SK-N-SH treated with all-trans-retinoic acid at 6 μM for 48 hours (cell line): ENCODE data around the gene SCCPDH.

Experiments used
- ATAC-seq: fragments of 200-7000 bp; cut with Tn5 transposase; 3 replicates; pipeline ENCODE4 v1.9.1; 2020; ENCODE audit warnings: mild to moderate bottlenecking, moderate library complexity
- ARNTL ChIP-seq: fragments of 450-650 bp; formaldehyde crosslinking; IDR thresholded peaks from 2 replicates; pipeline ENCODE4 v1.5.0; 2020; ENCODE audit warnings: low read depth, mild to moderate bottlenecking, moderate library complexity, borderline replicate concordance
- BACH2 ChIP-seq: fragments of 250-450 bp; sonication (Bioruptor Pico); IDR thresholded peaks from 2 replicates; pipeline ENCODE4 v1.9.0; 2021; ENCODE audit warnings: mild to moderate bottlenecking, borderline replicate concordance
- CREB5 ChIP-seq: fragments of 250-450 bp; sonication (Bioruptor Pico); IDR thresholded peaks from 2 replicates; pipeline ENCODE4 v1.5.1; 2020; ENCODE audit warnings: low read depth, mild to moderate bottlenecking, moderate library complexity
- CSDC2 ChIP-seq: fragments of 250-450 bp; sonication (Bioruptor Pico); IDR thresholded peaks from 2 replicates; pipeline ENCODE4 v1.5.0; 2020; ENCODE audit warnings: mild to moderate bottlenecking, moderate library complexity
- CSRNP3 ChIP-seq: fragments of 250-450 bp; sonication (Bioruptor Pico); IDR thresholded peaks from 2 replicates; pipeline ENCODE4 v1.5.1; 2021; ENCODE audit warnings: mild to moderate bottlenecking, moderate library complexity
- GLIS3 ChIP-seq: fragments of 250-450 bp; sonication (Bioruptor Pico); IDR thresholded peaks from 2 replicates; pipeline ENCODE4 v1.5.0; 2020; ENCODE audit warnings: mild to moderate bottlenecking, moderate library complexity
- OSR1 ChIP-seq: fragments of 250-450 bp; sonication (Bioruptor Pico); IDR thresholded peaks from 2 replicates; pipeline ENCODE4 v1.8.0; 2022; ENCODE audit warnings: moderate library complexity, mild to moderate bottlenecking, inconsistent platforms
- PATZ1 ChIP-seq: fragments of 250-450 bp; sonication (Bioruptor Pico); IDR thresholded peaks from 2 replicates; pipeline ENCODE4 v1.8.0; 2020; ENCODE audit warnings: mild to moderate bottlenecking, moderate library complexity, borderline replicate concordance
- PPARA ChIP-seq: fragments of 250-450 bp; sonication (Bioruptor Pico); IDR thresholded peaks from 2 replicates; pipeline ENCODE4 v1.5.0; 2020; ENCODE audit warnings: mild to moderate bottlenecking, borderline replicate concordance
- RARB ChIP-seq: fragments of 250-450 bp; sonication (Bioruptor Pico); IDR thresholded peaks from 2 replicates; pipeline ENCODE4 v1.8.0; 2021; ENCODE audit warnings: mild to moderate bottlenecking, moderate library complexity
- TCF4 ChIP-seq: fragments of 250-450 bp; sonication (Bioruptor Pico); IDR thresholded peaks from 2 replicates; pipeline ENCODE4 v1.8.0; 2021; ENCODE audit warnings: mild to moderate bottlenecking, moderate library complexity, borderline replicate concordance
- TOX ChIP-seq: fragments of 250-450 bp; sonication (Bioruptor Pico); IDR thresholded peaks from 2 replicates; pipeline ENCODE4 v1.8.0; 2021; ENCODE audit warnings: mild to moderate bottlenecking, moderate library complexity, borderline replicate concordance
- TSHZ2 ChIP-seq: fragments of 250-450 bp; sonication (Bioruptor Pico); IDR thresholded peaks from 2 replicates; pipeline ENCODE4 v1.5.0; 2020; ENCODE audit warnings: mild to moderate bottlenecking, moderate library complexity
- ZC3H10 ChIP-seq: fragments of 250-450 bp; sonication (Bioruptor Pico); IDR thresholded peaks from 2 replicates; pipeline ENCODE4 v1.5.1; 2021; ENCODE audit warnings: mild to moderate bottlenecking, moderate library complexity
- ZFP3 ChIP-seq: fragments of 250-450 bp; sonication (Bioruptor Pico); IDR thresholded peaks from 2 replicates; pipeline ENCODE4 v1.5.0; 2020; ENCODE audit warnings: mild to moderate bottlenecking, moderate library complexity
- ZFP30 ChIP-seq: fragments of 450-650 bp; formaldehyde crosslinking; IDR thresholded peaks from 2 replicates; pipeline ENCODE4 v1.5.0; 2022; ENCODE audit warnings: mild to moderate bottlenecking, moderate library complexity
- ZNF565 ChIP-seq: fragments of 450-650 bp; formaldehyde crosslinking; conservative IDR thresholded peaks from 2 replicates; pipeline ENCODE4 v1.5.0; 2020; ENCODE audit warnings: low read depth, mild to moderate bottlenecking, moderate library complexity
- ZNF70 ChIP-seq: fragments of 450-650 bp; formaldehyde crosslinking; IDR thresholded peaks from 2 replicates; pipeline ENCODE4 v1.5.0; 2020; ENCODE audit warnings: mild to moderate bottlenecking, moderate library complexity
- ZNF8 ChIP-seq: fragments of 450-650 bp; formaldehyde crosslinking; IDR thresholded peaks from 2 replicates; pipeline ENCODE4 v1.5.0; 2020; ENCODE audit warnings: mild to moderate bottlenecking, moderate library complexity

Gene SCCPDH

DNA sequence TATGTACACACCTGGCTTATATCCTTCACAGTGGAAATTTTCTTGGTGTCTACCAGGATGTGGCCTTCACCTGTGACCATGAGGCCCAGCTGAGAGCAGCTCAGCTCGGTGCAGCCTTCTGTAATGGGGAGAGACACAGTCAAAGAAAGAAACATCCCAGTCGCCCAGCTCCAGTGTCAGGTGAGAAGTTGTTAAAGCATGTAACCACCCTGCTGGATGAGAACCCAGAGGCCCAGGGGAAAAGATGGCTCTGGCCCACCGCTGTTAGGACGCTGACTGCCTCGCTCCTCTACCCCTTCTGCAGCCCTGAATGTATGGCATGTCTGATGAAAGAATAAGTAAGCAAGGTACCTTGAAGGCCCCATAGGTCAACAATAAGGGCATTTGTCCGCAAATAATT lies 52.7 kb downstream of the SCCPDH start (continued):
- TF ChIP-seq ZFP30 (CRISPR knock-in tag) = no peak
- TF ChIP-seq TCF4 (CRISPR knock-in tag) = no peak
- no peak for TF ChIP-seq CSDC2
- TF ChIP-seq PATZ1 = no peak
- TF ChIP-seq TOX (CRISPR knock-in tag) = no peak

- TF ChIP-seq ZFP3 (CRISPR knock-in tag) = no peak
- TF ChIP-seq, all 23 proteins: peak for 0
- ATAC-seq = no peak
Observed at GRCh38 chr1:246778663-246779062, 54.5 kb downstream of the SCCPDH start.

DNA sequence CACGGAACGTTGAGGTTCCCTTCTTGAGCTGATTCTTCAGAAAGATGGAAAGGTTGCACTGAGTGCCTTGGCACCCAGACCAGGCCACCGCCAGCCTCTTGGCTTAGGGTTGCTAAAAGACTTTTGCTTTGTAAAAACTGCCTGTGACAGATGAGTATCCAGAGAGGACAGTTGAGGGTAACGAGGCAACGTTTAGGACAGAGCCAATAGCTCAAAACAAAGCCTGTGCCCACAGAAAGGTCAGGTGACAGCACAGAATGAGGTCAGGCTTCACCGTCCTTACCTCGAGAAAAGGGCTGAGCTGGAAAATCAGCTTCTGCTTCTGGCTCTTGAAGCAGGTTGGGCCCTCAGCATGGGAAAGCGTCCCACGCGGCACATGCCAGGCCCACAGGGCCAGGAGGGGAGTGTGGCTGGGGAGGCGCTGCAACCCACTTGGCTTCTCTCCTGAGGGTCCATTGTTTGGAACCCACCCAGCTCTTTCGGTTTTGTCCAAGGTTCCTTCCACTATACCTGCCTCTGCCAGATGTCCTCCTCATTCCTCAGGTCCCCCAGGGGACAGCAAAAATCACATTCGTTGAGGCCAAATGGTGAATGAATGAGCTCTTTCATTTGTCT lies 55.5 kb downstream of the SCCPDH start:
- no peak for TF ChIP-seq ZFP30 (CRISPR knock-in tag)
- no peak for TF ChIP-seq TSHZ2 (CRISPR knock-in tag)
- TF ChIP-seq PPARA (CRISPR knock-in tag) = no peak
- no peak for TF ChIP-seq TOX (CRISPR knock-in tag)
- no peak for TF ChIP-seq ARNTL (CRISPR knock-in tag)
- TF ChIP-seq ZNF70 = no peak
- no peak for TF ChIP-seq BACH2 (CRISPR knock-in tag)
- TF ChIP-seq TCF4 (CRISPR knock-in tag) = no peak
- no peak for TF ChIP-seq CSDC2
- TF ChIP-seq ZNF8 (CRISPR knock-in tag) = no peak
- no peak for TF ChIP-seq OSR1 (CRISPR knock-in tag)
- no peak for TF ChIP-seq CSRNP3 (CRISPR knock-in tag)
- no peak for TF ChIP-seq CREB5 (CRISPR knock-in tag)
- TF ChIP-seq ZC3H10 (CRISPR knock-in tag) = no peak
- ATAC-seq = no peak

DNA sequence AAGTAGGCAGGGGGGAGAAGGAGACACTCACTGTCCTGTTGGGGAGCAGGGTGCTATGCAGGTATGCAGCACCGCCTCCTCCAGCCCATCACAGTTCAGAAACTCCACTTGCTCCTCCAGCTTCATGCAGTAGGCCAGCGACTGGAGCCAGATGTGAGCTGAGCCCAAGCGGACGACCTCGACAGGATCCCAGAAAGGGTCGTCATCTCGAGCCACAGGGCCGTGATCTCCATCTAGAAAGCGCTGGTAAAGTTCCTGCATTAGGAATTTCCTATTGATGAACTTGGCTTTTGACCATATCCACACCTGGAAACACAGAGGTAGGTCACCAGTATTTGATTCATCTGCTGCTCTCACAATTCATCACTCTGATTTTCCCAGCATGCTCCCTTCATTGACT lies 56.1 kb downstream of the SCCPDH start:
- TF ChIP-seq RARB (CRISPR knock-in tag) (no peak), ZNF565 (CRISPR knock-in tag) (no peak), BACH2 (CRISPR knock-in tag) (no peak), GLIS3 (CRISPR knock-in tag) (no peak), TSHZ2 (CRISPR knock-in tag) (no peak), CREB5 (CRISPR knock-in tag) (no peak), PATZ1 (no peak), ARNTL (CRISPR knock-in tag) (no peak), TOX (CRISPR knock-in tag) (no peak)
- no peak for ATAC-seq
